Esophagus muscularis mucosa (tissue), 4 donors: ENCODE data around the gene FCHO2. TPM values are rescaled to one million over a fixed set of nuclear protein-coding genes. Genes with fewer than 3 reads are reported as not detected.

ENCODE experiments used
- DNase-seq: peaks from one replicate; pipeline ENCODE4 v3.0.0-alpha.2; 2017; ENCODE audit errors: extremely low spot score
- H3K27ac ChIP-seq, 4 donors: fragments of 200-600 bp; sonication (generic); replicated peaks in 1 of 4; 1 replicate in 3 of 4; 2 replicates in 1 of 4; pipeline ENCODE4 v1.5.1; 2016 to 2019; ENCODE audit warnings: mild to moderate bottlenecking in 1 of 4
- H3K27me3 ChIP-seq, 4 donors: fragments of 200-600 bp; sonication (generic); one replicate each; pipeline versions ENCODE4 v1.5.1 to v1.6.0; 2016 to 2019
- H3K36me3 ChIP-seq, 4 donors: fragments of 200-600 bp; sonication (generic); one replicate each; pipeline ENCODE4 v1.5.1; 2016 to 2019
- H3K4me1 ChIP-seq, 4 donors: fragments of 200-600 bp; sonication (generic); one replicate each; pipeline ENCODE4 v1.5.1; 2016 to 2019
- H3K4me3 ChIP-seq, 4 donors: fragments of 200-600 bp; sonication (generic); 1 replicate in 2 of 4; 2 replicates in 2 of 4; pipeline ENCODE4 v1.5.1; 2016 to 2019; ENCODE audit warnings: mild to moderate bottlenecking in 4 of 4, moderate library complexity in 1 of 4
- H3K9me3 ChIP-seq, 4 donors: fragments of 200-600 bp; sonication (generic); 1 replicate in 3 of 4; 2 replicates in 1 of 4; pipeline ENCODE4 v1.5.1; 2016 to 2019
- EP300 ChIP-seq: sonication (generic); formaldehyde crosslinking; IDR thresholded peaks from one replicate; pipeline ENCODE4 v1.6.1; 2017; ENCODE audit warnings: antibody characterized with exemption
- POLR2A ChIP-seq: fragments of 450-650 bp; IDR thresholded peaks from one replicate; pipeline ENCODE4 v1.6.1; 2017; ENCODE audit warnings: antibody characterized with exemption, moderate library complexity, mild to moderate bottlenecking, low read depth
- POLR2AphosphoS5 ChIP-seq, 2 donors: sonication (generic); formaldehyde crosslinking; IDR thresholded peaks; one replicate each; pipeline ENCODE4 v1.6.1; 2017; ENCODE audit warnings: antibody characterized with exemption in 2 of 2
- WGBS: methylation state at CpG from one replicate; pipeline ENCODE4 v1.1.5; 2018; 5-methylcytosine and 5-hydroxymethylcytosine counted together
- intact Hi-C: fragments of 100-400 bp; cut with DNase I; formaldehyde crosslinking; loops from one replicate; pipeline ENCODE4 v1.15.1; 2023
- total RNA-seq, 4 donors: library from RNA; depleted of rRNA; stranded (reverse); fragments of >200 nt; gene quantifications; one replicate each; pipeline versions ENCODE4 v1.1.0 to v1.2.1, GENCODE V29; 2016
- TF ChIP-seq, protein P1 (sequence below), 3 experiments: fragments of 200-600 bp in 2 of 3; fragments of 450-650 bp in 1 of 3; sonication (generic) in 2 of 3; IDR thresholded peaks; one replicate each; pipeline ENCODE4 v1.5.1; 2017 to 2019; ENCODE audit warnings: antibody characterized with exemption in 3 of 3, mild to moderate bottlenecking in 2 of 3, moderate library complexity in 1 of 3

Gene FCHO2
- total RNA-seq, 4 donors from 2014 or later, result 19.7 to 26.6 (median 23.1) TPM

DNA sequence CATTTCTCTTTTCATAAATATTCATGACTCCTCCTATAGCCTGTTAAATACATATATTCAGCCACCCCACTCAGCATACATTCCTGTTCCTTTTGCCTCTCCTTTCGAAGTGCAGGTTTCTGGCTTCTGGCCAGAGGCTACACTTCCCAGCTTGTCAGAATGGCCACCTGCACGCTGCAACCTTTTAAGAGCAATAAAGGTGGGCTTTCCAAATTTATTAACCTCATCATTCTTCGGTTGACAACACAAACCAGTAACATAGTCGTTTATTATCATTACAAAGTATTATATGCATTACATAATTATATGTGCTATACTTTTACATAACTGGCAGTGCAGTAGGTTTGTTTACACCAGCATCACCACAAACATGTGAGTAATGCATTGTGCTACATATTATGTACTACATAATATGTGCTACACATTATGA is 148.0 kb downstream of the FCHO2 start:
- intact Hi-C loops, result no loop called here

DNA sequence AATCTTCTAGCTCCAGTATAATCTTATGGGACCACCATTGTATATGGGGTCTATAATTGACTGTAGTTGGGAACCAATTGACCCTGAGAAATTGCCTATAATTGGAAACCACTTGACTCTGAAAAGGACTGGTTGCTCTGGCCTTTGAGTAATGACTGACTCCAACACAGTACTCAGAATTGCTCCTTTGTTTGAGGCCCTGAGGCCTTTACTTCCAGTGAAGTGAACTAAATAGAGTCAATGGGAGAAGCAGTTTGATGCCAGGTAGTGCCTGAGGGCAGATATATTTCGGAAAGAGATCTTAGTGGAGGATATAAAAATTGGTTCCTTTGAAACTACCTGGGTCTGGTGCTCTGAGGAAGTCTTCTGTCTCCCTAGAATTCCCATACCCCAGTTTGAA is 148.5 kb downstream of the FCHO2 start:
- 78% methylated on average over 1 of the region's 1 CpG for WGBS
- no peaks in the 10 kb centered on the region for H3K4me1 ChIP-seq
- no peak for DNase-seq
- no peaks in the 10 kb centered on the region for H3K9me3 ChIP-seq
- H3K27me3 ChIP-seq, result no peaks in the 10 kb centered on the region
- TF ChIP-seq EP300 (no peak), POLR2AphosphoS5 (IDR thresholded peaks at IDR 0.05) (no peak), POLR2A (no peak)
- TF ChIP-seq, protein P1, sequence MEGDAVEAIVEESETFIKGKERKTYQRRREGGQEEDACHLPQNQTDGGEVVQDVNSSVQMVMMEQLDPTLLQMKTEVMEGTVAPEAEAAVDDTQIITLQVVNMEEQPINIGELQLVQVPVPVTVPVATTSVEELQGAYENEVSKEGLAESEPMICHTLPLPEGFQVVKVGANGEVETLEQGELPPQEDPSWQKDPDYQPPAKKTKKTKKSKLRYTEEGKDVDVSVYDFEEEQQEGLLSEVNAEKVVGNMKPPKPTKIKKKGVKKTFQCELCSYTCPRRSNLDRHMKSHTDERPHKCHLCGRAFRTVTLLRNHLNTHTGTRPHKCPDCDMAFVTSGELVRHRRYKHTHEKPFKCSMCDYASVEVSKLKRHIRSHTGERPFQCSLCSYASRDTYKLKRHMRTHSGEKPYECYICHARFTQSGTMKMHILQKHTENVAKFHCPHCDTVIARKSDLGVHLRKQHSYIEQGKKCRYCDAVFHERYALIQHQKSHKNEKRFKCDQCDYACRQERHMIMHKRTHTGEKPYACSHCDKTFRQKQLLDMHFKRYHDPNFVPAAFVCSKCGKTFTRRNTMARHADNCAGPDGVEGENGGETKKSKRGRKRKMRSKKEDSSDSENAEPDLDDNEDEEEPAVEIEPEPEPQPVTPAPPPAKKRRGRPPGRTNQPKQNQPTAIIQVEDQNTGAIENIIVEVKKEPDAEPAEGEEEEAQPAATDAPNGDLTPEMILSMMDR (IDR thresholded peaks at IDR 0.05), result no peak
- H3K27ac ChIP-seq, result no peak overlapping the region
- intact Hi-C loops, result no loop called here
- H3K36me3 ChIP-seq, result no peaks in the 10 kb centered on the region
- H3K4me3 ChIP-seq, result no peak overlapping the region

More for the DNA sequence above, 148.0 kb downstream of the FCHO2 start:
- WGBS, result 76% methylated on average over 4 of the region's 4 CpGs
- H3K27me3 ChIP-seq, result no peaks in the 10 kb centered on the region
- H3K36me3 ChIP-seq, result no peaks in the 10 kb centered on the region
- no peak overlapping the region for H3K27ac ChIP-seq
- H3K4me1 ChIP-seq, result no peaks in the 10 kb centered on the region
- H3K9me3 ChIP-seq, result no peaks in the 10 kb centered on the region
- no peak for DNase-seq
- no peak overlapping the region for H3K4me3 ChIP-seq
- TF ChIP-seq EP300 (no peak), POLR2A (no peak), POLR2AphosphoS5 (IDR thresholded peaks at IDR 0.05) (no peak)
- TF ChIP-seq, protein P1 (IDR thresholded peaks at IDR 0.05), result no peak

DNA sequence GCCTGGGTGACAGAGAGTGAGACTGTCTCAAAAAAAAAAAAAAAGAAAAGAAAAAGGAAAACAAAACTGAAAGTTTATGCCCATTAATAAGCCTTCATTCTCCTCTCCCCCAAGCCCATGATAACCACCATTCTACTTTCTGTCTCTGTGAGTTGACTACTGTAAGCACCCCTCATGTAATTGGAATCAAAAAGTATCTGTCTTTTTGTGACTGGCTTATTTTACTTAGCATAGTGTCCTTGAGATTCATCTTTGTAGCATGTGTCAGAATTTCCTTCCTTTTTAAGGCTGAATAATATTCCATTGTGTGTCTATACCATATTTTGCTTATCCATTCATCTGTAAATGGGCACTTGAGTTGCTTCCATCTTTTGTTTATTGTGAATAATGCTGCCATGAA is 150.5 kb downstream of the FCHO2 start:
- intact Hi-C loops, result no loop called here
- Histone ChIP-seq H3K36me3 (no peaks in the 10 kb centered on the region), H3K27ac (no peak overlapping the region), H3K4me1 (no peaks in the 10 kb centered on the region), H3K4me3 (no peak overlapping the region), H3K27me3 (no peaks in the 10 kb centered on the region), H3K9me3 (no peaks in the 10 kb centered on the region)
- DNase-seq, result no peak
- TF ChIP-seq, protein P1 (IDR thresholded peaks at IDR 0.05), result no peak
- TF ChIP-seq EP300 (no peak), POLR2AphosphoS5 (IDR thresholded peaks at IDR 0.05) (no peak), POLR2A (no peak)

DNA sequence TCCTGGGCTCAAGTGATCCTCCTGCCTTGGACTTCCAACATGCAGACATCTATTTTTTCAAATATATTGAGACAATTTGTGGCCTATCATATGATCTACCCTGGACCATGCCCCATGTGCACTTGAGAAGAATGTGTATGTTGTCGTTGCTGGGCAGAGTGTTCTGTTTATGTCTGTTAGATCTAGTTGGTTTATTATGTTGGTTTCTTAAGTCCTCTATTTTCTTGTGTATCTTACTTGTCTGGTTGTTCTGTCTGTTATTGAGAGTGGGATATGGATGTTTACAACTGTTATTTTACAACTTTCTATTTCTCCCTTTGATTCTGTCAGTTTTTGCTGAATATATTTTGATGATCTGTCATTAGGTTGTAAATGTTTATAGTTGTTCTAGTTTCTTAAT is 154.3 kb downstream of the FCHO2 start:
- no peak for DNase-seq
- 69% methylated on average over 1 of the region's 1 CpG for WGBS
- no peak overlapping the region for H3K27ac ChIP-seq
- H3K36me3 ChIP-seq, result no peaks in the 10 kb centered on the region
- intact Hi-C loops, result no loop called here
- H3K27me3 ChIP-seq, result no peaks in the 10 kb centered on the region
- TF ChIP-seq EP300, result no peak
- TF ChIP-seq POLR2A, result no peak
- TF ChIP-seq, protein P1 (IDR thresholded peaks at IDR 0.05), result no peak
- no peak for TF ChIP-seq POLR2AphosphoS5 (IDR thresholded peaks at IDR 0.05)
- no peak overlapping the region for H3K4me3 ChIP-seq
- H3K4me1 ChIP-seq, result no peaks in the 10 kb centered on the region
- H3K9me3 ChIP-seq, result no peaks in the 10 kb centered on the region

DNA sequence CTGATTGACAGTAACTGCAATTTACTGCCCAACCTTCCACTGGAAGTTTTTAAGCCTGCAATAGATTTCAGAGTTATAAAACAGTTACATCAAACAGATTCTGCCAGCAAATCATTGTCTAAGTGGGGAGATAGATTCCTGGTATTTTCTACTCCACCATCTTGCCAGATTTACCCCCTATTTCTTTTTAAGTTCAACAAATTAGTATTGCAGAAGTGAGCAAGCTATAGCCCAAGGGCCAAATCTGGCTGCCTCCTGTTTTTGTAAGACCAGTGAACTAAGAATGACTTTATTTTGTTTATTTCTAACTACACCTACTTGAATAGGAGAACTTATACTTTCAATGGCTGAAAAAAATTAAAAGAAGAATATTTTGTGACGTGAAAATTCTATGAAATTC is 155.7 kb downstream of the FCHO2 start:
- 90% methylated on average over 1 of the region's 1 CpG for WGBS
- TF ChIP-seq, protein P1 (IDR thresholded peaks at IDR 0.05), result no peak
- TF ChIP-seq EP300 (no peak), POLR2A (no peak), POLR2AphosphoS5 (IDR thresholded peaks at IDR 0.05) (no peak)
- Histone ChIP-seq H3K9me3 (no peaks in the 10 kb centered on the region), H3K36me3 (no peaks in the 10 kb centered on the region), H3K27ac (no peak overlapping the region), H3K4me3 (no peak overlapping the region), H3K4me1 (no peaks in the 10 kb centered on the region), H3K27me3 (no peaks in the 10 kb centered on the region)
- intact Hi-C loops, result no loop called here
- DNase-seq, result no peak
